Forelimb muscle (tissue), 1 donor: Measurements from ENCODE around the gene UBE2M. TPM values are rescaled to one million over a fixed set of nuclear protein-coding genes. Genes with fewer than 3 reads are reported as not detected.
"Not testable (repeated sequence)": the region's sequence is repeated elsewhere in the genome, so short reads cannot be mapped to it uniquely, and the experiment has no call there.

Source experiments
- DNase-seq: peaks from one replicate; pipeline ENCODE4 v3.0.0-alpha.2; 2013; ENCODE audit warnings: low read depth
- polyA plus RNA-seq: library from polyadenylated mRNA; unstranded; fragments of 120-200 nt; gene quantifications from one replicate; pipeline ENCODE4 v1.2.1, GENCODE V29; 2013; ENCODE audit not compliant: insufficient read length

The UBE2M gene
- polyA plus RNA-seq, 1 donor: 61.8 TPM

DNA sequence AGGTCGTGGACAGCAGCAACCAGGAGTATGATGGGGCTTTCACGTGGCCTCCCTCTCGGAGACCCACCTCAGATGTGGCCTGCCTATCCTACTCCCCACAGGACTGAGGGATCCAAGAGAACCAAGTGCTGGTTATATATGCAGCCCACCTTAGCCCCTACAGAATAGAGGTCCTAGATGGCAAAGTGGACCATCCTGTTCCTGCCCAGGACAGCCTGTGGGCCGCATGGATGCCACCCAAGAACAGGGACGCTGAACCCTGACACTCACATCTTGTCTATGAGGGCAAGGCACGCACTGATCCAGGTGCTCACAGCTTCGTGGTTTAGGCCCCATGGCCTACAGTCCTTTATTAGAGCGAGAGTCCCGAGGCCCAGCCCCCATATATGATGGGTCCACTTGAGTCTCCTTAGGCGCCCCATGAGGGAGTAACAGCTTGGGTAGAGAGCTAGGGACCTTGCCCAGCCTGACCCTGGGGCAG lies 45.2 kb downstream of the UBE2M start:
- DNase-seq: no peak

DNA sequence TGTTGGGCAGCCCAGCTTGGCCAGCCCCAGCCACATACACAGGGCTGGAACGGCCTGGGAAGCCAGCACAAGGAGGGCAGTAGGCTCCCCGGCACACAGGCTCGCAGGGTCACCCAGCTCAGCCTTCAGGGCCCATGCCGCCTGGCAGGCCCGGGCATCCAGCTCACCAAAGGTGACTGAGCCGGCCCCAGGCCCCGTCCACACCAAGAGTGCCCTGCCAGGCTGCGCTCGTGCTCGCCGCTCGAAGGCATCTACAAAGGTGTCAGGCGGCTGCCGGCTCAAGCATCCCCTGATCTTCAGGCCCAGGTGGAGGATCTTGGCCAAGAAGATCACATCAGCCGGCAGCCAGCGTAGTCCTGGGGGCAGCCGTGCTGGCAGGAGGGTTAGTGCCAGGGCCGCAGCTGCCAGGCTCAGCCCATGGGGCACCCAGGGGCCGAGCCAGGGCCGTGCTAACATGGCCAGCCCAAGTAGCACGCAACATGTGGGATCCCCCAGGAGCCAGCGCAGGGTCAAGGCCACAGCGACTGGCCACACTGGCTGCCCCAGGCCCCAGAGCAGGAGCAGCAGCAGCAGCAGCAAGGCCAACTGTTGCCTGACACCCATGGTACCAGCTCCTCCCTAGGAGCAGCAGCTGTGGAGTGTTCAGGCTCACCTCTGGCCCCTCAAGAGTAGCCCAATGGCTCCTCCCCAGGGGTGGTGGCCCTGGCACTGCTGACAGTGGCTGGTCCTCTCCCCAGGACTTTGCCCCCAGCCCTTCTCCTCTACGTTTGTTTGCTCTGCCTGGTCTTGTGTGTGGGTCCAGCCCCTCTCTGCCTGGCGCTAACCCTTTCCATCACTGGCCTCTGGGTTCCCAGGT lies 46.8 kb downstream of the UBE2M start, which contains the start of gene SLC27A5:
SLC27A5 (minus strand) TSS at position 640 of the 856 bp plus-strand sequence; CDS start at position 603, 37 bp downstream.
- no peak for DNase-seq

DNA sequence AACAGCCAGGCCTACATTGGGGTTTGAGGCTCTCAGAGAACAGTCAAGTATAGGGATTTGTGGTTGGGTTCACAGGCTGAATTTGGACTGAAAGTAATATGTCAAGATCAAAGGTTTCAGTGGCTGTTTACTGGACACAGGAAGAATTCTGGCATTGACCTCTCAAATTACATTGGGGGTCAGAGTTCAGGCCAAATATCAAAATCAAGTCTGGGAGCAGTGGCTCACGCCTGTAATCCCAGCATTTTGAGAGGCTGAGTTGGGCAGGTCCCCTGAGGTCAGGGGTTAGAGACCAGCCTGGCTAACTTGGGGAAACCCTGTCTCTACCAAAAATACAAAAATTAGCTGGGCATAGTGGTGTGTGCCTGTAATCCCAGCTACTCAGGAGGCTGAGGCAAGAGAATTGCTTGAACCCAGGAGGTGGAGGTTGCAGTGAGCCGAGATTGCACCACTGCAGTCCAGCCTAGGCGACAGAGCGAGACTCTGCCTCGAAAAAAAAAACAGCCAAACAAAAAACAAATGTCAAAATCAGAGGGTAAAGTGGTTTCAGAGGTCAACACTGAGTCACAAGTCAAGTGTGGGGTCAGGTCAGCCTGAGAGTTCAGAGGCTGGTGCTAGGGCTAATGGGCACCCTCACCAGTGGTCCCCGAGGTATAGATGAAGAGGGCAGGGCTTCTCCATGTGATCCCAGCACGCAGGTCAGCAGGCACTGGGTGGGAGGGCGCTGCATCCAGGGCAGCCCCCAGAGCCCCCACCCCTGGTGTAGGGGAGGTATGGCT lies 48.1 kb downstream of the UBE2M start:
- DNase-seq: no peak

DNA sequence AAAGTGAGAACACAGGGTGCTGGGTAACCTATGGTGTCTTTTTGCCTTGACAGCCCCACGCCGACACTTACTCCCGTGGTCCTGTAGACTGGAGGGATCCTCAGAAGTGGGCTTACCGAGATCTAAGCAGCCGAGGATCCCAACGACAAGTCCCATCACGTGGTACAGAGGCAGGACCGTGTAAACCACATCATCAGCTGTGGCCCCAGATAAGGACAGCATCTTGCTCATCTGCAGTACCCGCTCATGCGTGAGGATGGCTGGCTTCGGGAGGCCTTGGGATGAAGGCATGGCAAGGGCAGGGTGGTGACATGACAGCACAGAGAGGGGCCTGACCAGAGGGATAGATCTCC lies 48.7 kb downstream of the UBE2M start:
- DNase-seq: no peak

DNA sequence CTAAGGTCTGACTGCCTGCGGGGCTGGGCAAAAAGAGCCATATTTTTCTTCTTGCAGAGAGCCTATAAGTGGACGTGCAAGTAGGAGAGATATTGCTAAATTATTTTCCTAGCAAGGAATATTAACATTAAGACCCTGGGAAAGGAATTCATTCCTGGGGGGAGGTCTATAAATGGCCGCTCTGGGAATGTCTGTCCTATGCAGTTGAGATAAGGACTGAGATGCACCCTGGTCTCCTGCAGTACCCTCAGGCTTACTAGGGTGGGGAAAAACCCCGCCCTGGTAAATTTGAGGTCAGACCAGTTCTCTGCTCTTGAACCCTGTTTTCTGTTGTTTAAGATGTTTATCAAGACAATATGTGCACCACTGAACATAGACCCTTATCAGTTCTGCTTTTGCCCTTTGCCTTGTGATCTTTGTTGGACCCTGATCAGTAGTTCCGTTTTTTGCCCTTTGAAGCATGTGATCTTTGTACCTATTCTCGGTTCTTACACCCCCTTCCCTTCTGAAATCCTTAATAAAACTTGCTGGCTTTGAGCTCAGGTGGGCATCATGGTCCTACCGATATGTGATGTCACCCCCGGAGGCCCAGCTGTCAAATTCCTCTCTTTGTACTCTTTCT lies 50.7 kb downstream of the UBE2M start:
- not testable (repeated sequence) for DNase-seq

Other genes with a start within 250 kb of the UBE2M start
- 2.7 TPM for gene ZSCAN22, start 231.6 kb downstream of the UBE2M start, polyA plus RNA-seq
- 3.6 TPM for gene A1BG, start 205.1 kb downstream of the UBE2M start, polyA plus RNA-seq
- gene ZNF497, start 195.9 kb downstream of the UBE2M start, polyA plus RNA-seq: 2.4 TPM
- gene ZNF837, start 177.6 kb downstream of the UBE2M start, polyA plus RNA-seq: 1.9 TPM
- 1,975 TPM for gene RPS5, start 171.3 kb downstream of the UBE2M start, polyA plus RNA-seq
- not detected for gene RNF225, start 163.0 kb downstream of the UBE2M start, polyA plus RNA-seq
- 4.4 TPM for gene ZNF584, start 150.0 kb downstream of the UBE2M start, polyA plus RNA-seq
- gene ZNF132, start 118.5 kb downstream of the UBE2M start, polyA plus RNA-seq: 3.8 TPM
- 3.3 TPM for gene ZNF324B, start 107.0 kb downstream of the UBE2M start, polyA plus RNA-seq
- gene ZNF324, start 91.5 kb downstream of the UBE2M start, polyA plus RNA-seq: 5.2 TPM
- gene ZNF446, start 82.3 kb downstream of the UBE2M start, polyA plus RNA-seq: 7.0 TPM
- 3.6 TPM for gene SLC27A5, start 46.6 kb downstream of the UBE2M start, polyA plus RNA-seq
- gene ZBTB45, start 38.8 kb downstream of the UBE2M start, polyA plus RNA-seq: 8.5 TPM
- gene TRIM28, start 14.5 kb downstream of the UBE2M start, polyA plus RNA-seq: 322 TPM
- 76.0 TPM for gene CHMP2A, start 3.5 kb downstream of the UBE2M start, polyA plus RNA-seq
- 17.2 TPM for gene MZF1, start 14.7 kb upstream of the UBE2M start, polyA plus RNA-seq